IMR-90 (cell line): ENCODE results near the gene STK33. TPM values are rescaled to one million over a fixed set of nuclear protein-coding genes. Genes with fewer than 3 reads are reported as not detected.

ENCODE experiments used
- ATAC-seq: fragments of 200-7000 bp; cut with Tn5 transposase; 2 replicates; pipeline ENCODE4 v1.9.1; 2020; ENCODE audit warnings: low read depth, mild to moderate bottlenecking, moderate library complexity
- BruUV-seq: library from RNA; stranded (reverse); fragments of 400-500 nt; replicated peaks from 2 replicates; lab custom pipeline; 2021; lab: Mats Ljungman, UMichigan
- CTCF ChIA-PET: fragments of 300-600 bp; formaldehyde crosslinking; extraction: SDS; loops from one replicate; lab custom pipeline; 2021; ENCODE audit warnings: antibody characterized with exemption; lab: Yijun Ruan, JAX
- POLR2A ChIA-PET: fragments of 300-600 bp; sonication (Branson Sonifier 250); formaldehyde crosslinking; loops from one replicate; lab custom pipeline; 2022; ENCODE audit warnings: antibody characterized with exemption; ENCODE audit not compliant: unreplicated experiment; lab: Charles Lee
- DNase-seq: peaks from one replicate; pipeline ENCODE4 v3.0.0; 2013
- H2AFZ ChIP-seq: replicated peaks from 2 replicates; pipeline ENCODE3; 2013; ENCODE audit warnings: low read length, mild to moderate bottlenecking; ENCODE audit not compliant: poor library complexity
- H2AK5ac ChIP-seq: 2 replicates; pipeline ENCODE4 v1.6.1; 2013; ENCODE audit warnings: low read depth, low read length, inconsistent platforms
- H2AK9ac ChIP-seq: replicated peaks from 2 replicates; pipeline ENCODE3; 2013; ENCODE audit warnings: mild to moderate bottlenecking, low read depth, low read length, moderate library complexity; ENCODE audit not compliant: poor library complexity
- H2BK120ac ChIP-seq: 2 replicates; pipeline ENCODE4 v1.6.1; 2013; ENCODE audit warnings: low read depth, low read length, inconsistent platforms
- H2BK15ac ChIP-seq: 3 replicates; pipeline ENCODE4 v1.6.1; 2013; ENCODE audit warnings: low read depth, low read length, inconsistent platforms
- H2BK20ac ChIP-seq: 2 replicates; pipeline ENCODE4 v1.6.1; 2013; ENCODE audit warnings: low read depth, mild to moderate bottlenecking, inconsistent platforms, low read length, moderate library complexity
- H2BK5ac ChIP-seq: 2 replicates; pipeline ENCODE4 v1.6.1; 2013; ENCODE audit warnings: mild to moderate bottlenecking, low read depth, low read length, inconsistent platforms; ENCODE audit not compliant: poor library complexity, severe bottlenecking
- H3K14ac ChIP-seq: replicated peaks from 2 replicates; pipeline ENCODE4 v1.6.1; 2013; ENCODE audit warnings: low read depth, low read length, inconsistent platforms
- H3K18ac ChIP-seq: 2 replicates; pipeline ENCODE4 v1.6.1; 2013; ENCODE audit warnings: low read depth, low read length, control low read depth
- H3K23ac ChIP-seq: 2 replicates; pipeline ENCODE4 v1.6.1; 2013; ENCODE audit warnings: low read depth, low read length, inconsistent platforms
- H3K27ac ChIP-seq: 2 replicates; pipeline ENCODE4 v1.5.1; 2013; ENCODE audit warnings: mild to moderate bottlenecking, control low read depth, low read length; ENCODE audit not compliant: insufficient read depth
- H3K27me3 ChIP-seq: 2 replicates; pipeline ENCODE4 v1.6.1; 2013; ENCODE audit warnings: low read length; ENCODE audit not compliant: control insufficient read depth, insufficient read depth
- H3K36me3 ChIP-seq: 2 replicates; pipeline ENCODE4 v1.6.1; 2013; ENCODE audit warnings: low read length, mixed read lengths; ENCODE audit not compliant: control insufficient read depth, insufficient read depth
- H3K4ac ChIP-seq: 2 replicates; pipeline ENCODE4 v1.6.1; 2013; ENCODE audit warnings: low read depth, low read length, inconsistent platforms
- H3K4me1 ChIP-seq: 2 replicates; pipeline ENCODE4 v1.6.1; 2013; ENCODE audit warnings: low read length, mixed read lengths; ENCODE audit not compliant: control insufficient read depth, insufficient read depth
- H3K4me2 ChIP-seq: 2 replicates; pipeline ENCODE4 v1.6.1; 2013; ENCODE audit warnings: low read depth, mild to moderate bottlenecking, control low read depth, low read length, moderate library complexity
- H3K4me3 ChIP-seq: 2 replicates; pipeline ENCODE4 v1.5.1; 2013; ENCODE audit warnings: low read depth, mild to moderate bottlenecking, control low read depth, low read length, moderate library complexity; ENCODE audit not compliant: insufficient read depth
- H3K56ac ChIP-seq: 2 replicates; pipeline ENCODE4 v1.6.1; 2013; ENCODE audit warnings: low read length, inconsistent platforms; ENCODE audit not compliant: insufficient read depth; ENCODE audit errors: extremely low read depth
- H3K79me1 ChIP-seq, 2 experiments: 2 replicates each; pipeline ENCODE4 v1.6.1; 2013; ENCODE audit warnings: low read length in 2 of 2, inconsistent platforms in 1 of 2, low read depth in 1 of 2
- H3K9ac ChIP-seq: 2 replicates; pipeline ENCODE4 v1.6.1; 2013; ENCODE audit warnings: low read depth, low read length, control low read depth
- H3K9me1 ChIP-seq: 2 replicates; pipeline ENCODE4 v1.6.1; 2013; ENCODE audit warnings: low read length, inconsistent platforms; ENCODE audit not compliant: insufficient read depth
- H3K9me3 ChIP-seq: 2 replicates; pipeline ENCODE4 v1.6.1; 2013; ENCODE audit warnings: low read length; ENCODE audit not compliant: control insufficient read depth, insufficient read depth
- H4K20me1 ChIP-seq: 2 replicates; pipeline ENCODE4 v1.6.1; 2013; ENCODE audit warnings: low read length, inconsistent platforms; ENCODE audit not compliant: insufficient read depth
- H4K5ac ChIP-seq: 2 replicates; pipeline ENCODE4 v1.6.1; 2013; ENCODE audit warnings: mild to moderate bottlenecking, low read depth, low read length, control low read depth
- H4K8ac ChIP-seq, 2 experiments: 2 replicates each; pipeline ENCODE4 v1.6.1; 2013; ENCODE audit warnings: low read depth in 2 of 2, low read length in 2 of 2, control low read depth in 1 of 2, inconsistent platforms in 1 of 2
- H4K91ac ChIP-seq: 2 replicates; pipeline ENCODE4 v1.6.1; 2013; ENCODE audit warnings: low read depth, low read length, inconsistent platforms; ENCODE audit not compliant: insufficient read depth
- BHLHE40 ChIP-seq: fragments of 150-350 bp; IDR thresholded peaks from 2 replicates; pipeline ENCODE4 v1.6.1; 2016; ENCODE audit warnings: mild to moderate bottlenecking, low read depth, low read length
- CEBPB ChIP-seq: IDR thresholded peaks from 2 replicates; pipeline ENCODE4 v1.6.1; 2012; ENCODE audit warnings: low read depth, low read length, improper control_type of control experiment
- CHD1 ChIP-seq: IDR thresholded peaks from 2 replicates; pipeline ENCODE4 v1.6.1; 2012; ENCODE audit warnings: low read depth, low read length, improper control_type of control experiment
- ELK1 ChIP-seq: fragments of 150-350 bp; IDR thresholded peaks from 2 replicates; pipeline ENCODE4 v1.6.1; 2016; ENCODE audit warnings: low read depth, mild to moderate bottlenecking, low read length, moderate library complexity, borderline replicate concordance
- FOS ChIP-seq: fragments of 150-350 bp; IDR thresholded peaks from 2 replicates; pipeline ENCODE4 v1.6.1; 2016; ENCODE audit warnings: low read depth, low read length
- MAFK ChIP-seq: IDR thresholded peaks from 2 replicates; pipeline ENCODE4 v1.6.1; 2012; ENCODE audit warnings: low read depth, low read length, improper control_type of control experiment
- MXI1 ChIP-seq: IDR thresholded peaks from 2 replicates; pipeline ENCODE4 v1.6.1; 2012; ENCODE audit warnings: low read depth, mild to moderate bottlenecking, low read length, moderate library complexity, borderline replicate concordance
- NFE2L2 ChIP-seq: fragments of 150-350 bp; IDR thresholded peaks from 2 replicates; pipeline ENCODE4 v1.6.1; 2016; ENCODE audit warnings: low read depth, mild to moderate bottlenecking, low read length
- POLR2A ChIP-seq: IDR thresholded peaks from 2 replicates; pipeline ENCODE4 v1.6.1; 2012; ENCODE audit warnings: mild to moderate bottlenecking, low read depth, low read length
- RAD21 ChIP-seq: IDR thresholded peaks from 2 replicates; pipeline ENCODE4 v1.6.1; 2012; ENCODE audit warnings: low read length, improper control_type of control experiment
- RCOR1 ChIP-seq: IDR thresholded peaks from 2 replicates; pipeline ENCODE4 v1.6.1; 2012; ENCODE audit warnings: mild to moderate bottlenecking, low read length, improper control_type of control experiment; ENCODE audit not compliant: insufficient replicate concordance
- RFX5 ChIP-seq: IDR thresholded peaks from 2 replicates; pipeline ENCODE4 v1.8.0; 2012; ENCODE audit warnings: low read depth, mild to moderate bottlenecking, low read length, moderate library complexity
- SMC3 ChIP-seq: fragments of 150-350 bp; IDR thresholded peaks from 2 replicates; pipeline ENCODE4 v1.6.1; 2016; ENCODE audit warnings: low read depth, mild to moderate bottlenecking, antibody characterized with exemption, low read length, moderate library complexity
- USF2 ChIP-seq: fragments of 150-350 bp; IDR thresholded peaks from 2 replicates; pipeline ENCODE4 v1.6.1; 2017; ENCODE audit warnings: mild to moderate bottlenecking, antibody characterized with exemption, low read length, low read depth
- WGBS, 2 experiments: methylation state at CpG; one replicate each; pipeline versions ENCODE4 v1.1.5 to v1.1.7; 2013; ENCODE audit warnings: missing lambda C conversion rate in 2 of 2; ENCODE audit not compliant: insufficient read length in 1 of 2; ENCODE audit errors: extremely low coverage in 2 of 2; 5-methylcytosine and 5-hydroxymethylcytosine counted together
- dilution Hi-C: fragments of 300-500 bp; cut with HindIII; formaldehyde crosslinking; loops from one replicate; pipeline ENCODE4 v1.14.3; 2018; ENCODE audit warnings: low sequenced_read_pairs; ENCODE audit not compliant: unreplicated experiment
- in situ Hi-C: fragments of 300-500 bp; cut with MboI; formaldehyde crosslinking; loops from 3 replicates; pipeline ENCODE4 v1.14.3; 2019; ENCODE audit warnings: low sequenced_read_pairs, inconsistent platforms, mixed read lengths
- intact Hi-C: fragments of 100-400 bp; cut with micrococcal nuclease; formaldehyde crosslinking; loops from 2 replicates; pipeline ENCODE4 v1.10.0; 2022
- polyA plus RNA-seq, 3 experiments: library from polyadenylated mRNA; depleted of rRNA; stranded (reverse); fragments of >200 nt; gene quantifications; 2 replicates each; pipeline ENCODE4 v1.2.3, GENCODE V29; 2012; ENCODE audit warnings: low replicate concordance in 1 of 3
- total RNA-seq: library from RNA; depleted of rRNA; stranded (reverse); fragments of >200 nt; gene quantifications from 2 replicates; pipeline ENCODE4 v1.2.3, GENCODE V29; 2012
- TF ChIP-seq, protein P1 (sequence below): conservative IDR thresholded peaks from 2 replicates; pipeline ENCODE4 v1.5.1; 2012; ENCODE audit warnings: mild to moderate bottlenecking, low read depth, low read length, improper control_type of control experiment

The STK33 gene
- total and polyA plus RNA-seq, 2 of the 4 experiments (the other 2 are of a cell fraction): 2.3 to 2.6 TPM

DNA sequence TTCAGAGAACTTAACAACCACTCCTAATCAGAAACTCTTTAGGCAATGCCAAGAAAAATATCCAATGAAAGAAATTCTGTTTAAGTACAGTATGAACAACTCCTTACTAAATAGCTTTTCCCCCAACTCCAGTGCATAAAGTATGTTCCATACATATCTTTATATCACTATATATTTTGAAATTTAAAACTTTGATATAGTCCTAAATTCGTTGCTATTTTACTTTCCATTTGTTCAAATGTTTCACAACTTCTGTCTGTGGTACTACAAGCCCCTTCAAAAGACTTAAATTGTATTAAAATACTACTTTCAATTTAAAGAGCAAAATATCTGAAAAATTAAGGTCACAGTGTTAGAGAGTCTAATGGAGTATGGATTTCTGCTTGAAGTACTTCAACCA lies 52.6 kb downstream of the STK33 start:
- no peak overlapping the region for H2AK9ac ChIP-seq
- no peak overlapping the region for H3K9ac ChIP-seq
- BruUV-seq: no TSS peak
- no peak overlapping the region for H3K27ac ChIP-seq
- no peak overlapping the region for H2AFZ ChIP-seq
- H4K91ac ChIP-seq: no peak overlapping the region
- TF ChIP-seq MXI1 (no peak), RFX5 (no peak), CEBPB (no peak), POLR2A (no peak), USF2 (no peak), FOS (no peak), RCOR1 (no peak), MAFK (no peak), RAD21 (no peak), SMC3 (no peak), BHLHE40 (no peak), ELK1 (no peak), NFE2L2 (no peak), CHD1 (no peak)
- TF ChIP-seq, protein P1, sequence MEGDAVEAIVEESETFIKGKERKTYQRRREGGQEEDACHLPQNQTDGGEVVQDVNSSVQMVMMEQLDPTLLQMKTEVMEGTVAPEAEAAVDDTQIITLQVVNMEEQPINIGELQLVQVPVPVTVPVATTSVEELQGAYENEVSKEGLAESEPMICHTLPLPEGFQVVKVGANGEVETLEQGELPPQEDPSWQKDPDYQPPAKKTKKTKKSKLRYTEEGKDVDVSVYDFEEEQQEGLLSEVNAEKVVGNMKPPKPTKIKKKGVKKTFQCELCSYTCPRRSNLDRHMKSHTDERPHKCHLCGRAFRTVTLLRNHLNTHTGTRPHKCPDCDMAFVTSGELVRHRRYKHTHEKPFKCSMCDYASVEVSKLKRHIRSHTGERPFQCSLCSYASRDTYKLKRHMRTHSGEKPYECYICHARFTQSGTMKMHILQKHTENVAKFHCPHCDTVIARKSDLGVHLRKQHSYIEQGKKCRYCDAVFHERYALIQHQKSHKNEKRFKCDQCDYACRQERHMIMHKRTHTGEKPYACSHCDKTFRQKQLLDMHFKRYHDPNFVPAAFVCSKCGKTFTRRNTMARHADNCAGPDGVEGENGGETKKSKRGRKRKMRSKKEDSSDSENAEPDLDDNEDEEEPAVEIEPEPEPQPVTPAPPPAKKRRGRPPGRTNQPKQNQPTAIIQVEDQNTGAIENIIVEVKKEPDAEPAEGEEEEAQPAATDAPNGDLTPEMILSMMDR: no peak
- H2AK5ac ChIP-seq: no peak overlapping the region
- WGBS, 2 experiments: no CpG with 5 or more reads among the region's 1 CpG
- no peaks in the 10 kb centered on the region for H3K9me1 ChIP-seq
- H4K8ac ChIP-seq: no peak overlapping the region
- H3K4ac ChIP-seq: no peak overlapping the region
- H3K23ac ChIP-seq: no peak overlapping the region
- no peak overlapping the region for H2BK120ac ChIP-seq
- no peak overlapping the region for H2BK15ac ChIP-seq
- ATAC-seq (no peak), DNase-seq (no peak)
- ChIA-PET CTCF (no interaction called here), POLR2A (interaction anchor here (0.5 kb wide), 1 partner anchor 844 kb away, joined by 3 read pairs; no protein-coding TSS in a partner anchor)
- dilution Hi-C loops (no loop called here), in situ Hi-C loops (no loop called here), intact Hi-C loops (no loop called here)
- H3K4me1 ChIP-seq: no peaks in the 10 kb centered on the region
- H3K4me3 ChIP-seq: no peak overlapping the region
- H4K5ac ChIP-seq: no peak overlapping the region
- H2BK20ac ChIP-seq: no peak overlapping the region
- H3K56ac ChIP-seq: no peak overlapping the region
- no peaks in the 10 kb centered on the region for H3K36me3 ChIP-seq
- no peaks in the 10 kb centered on the region for H3K27me3 ChIP-seq
- H3K14ac ChIP-seq: no peak overlapping the region
- no peaks in the 10 kb centered on the region for H3K9me3 ChIP-seq
- H3K4me2 ChIP-seq: no peak overlapping the region
- H3K18ac ChIP-seq: no peak overlapping the region
- H2BK5ac ChIP-seq: no peak overlapping the region
- no peaks in the 10 kb centered on the region for H3K79me1 ChIP-seq
- H4K20me1 ChIP-seq: no peaks in the 10 kb centered on the region
